ENCODE measurements around the gene TGIF1. TPM values are rescaled to one million over a fixed set of nuclear protein-coding genes. Genes with fewer than 3 reads are reported as not detected.

Gene TGIF1
- total RNA-seq, 6 experiments from 2014 or later: 11.3 to 41.4 (median 22.3) TPM

DNA sequence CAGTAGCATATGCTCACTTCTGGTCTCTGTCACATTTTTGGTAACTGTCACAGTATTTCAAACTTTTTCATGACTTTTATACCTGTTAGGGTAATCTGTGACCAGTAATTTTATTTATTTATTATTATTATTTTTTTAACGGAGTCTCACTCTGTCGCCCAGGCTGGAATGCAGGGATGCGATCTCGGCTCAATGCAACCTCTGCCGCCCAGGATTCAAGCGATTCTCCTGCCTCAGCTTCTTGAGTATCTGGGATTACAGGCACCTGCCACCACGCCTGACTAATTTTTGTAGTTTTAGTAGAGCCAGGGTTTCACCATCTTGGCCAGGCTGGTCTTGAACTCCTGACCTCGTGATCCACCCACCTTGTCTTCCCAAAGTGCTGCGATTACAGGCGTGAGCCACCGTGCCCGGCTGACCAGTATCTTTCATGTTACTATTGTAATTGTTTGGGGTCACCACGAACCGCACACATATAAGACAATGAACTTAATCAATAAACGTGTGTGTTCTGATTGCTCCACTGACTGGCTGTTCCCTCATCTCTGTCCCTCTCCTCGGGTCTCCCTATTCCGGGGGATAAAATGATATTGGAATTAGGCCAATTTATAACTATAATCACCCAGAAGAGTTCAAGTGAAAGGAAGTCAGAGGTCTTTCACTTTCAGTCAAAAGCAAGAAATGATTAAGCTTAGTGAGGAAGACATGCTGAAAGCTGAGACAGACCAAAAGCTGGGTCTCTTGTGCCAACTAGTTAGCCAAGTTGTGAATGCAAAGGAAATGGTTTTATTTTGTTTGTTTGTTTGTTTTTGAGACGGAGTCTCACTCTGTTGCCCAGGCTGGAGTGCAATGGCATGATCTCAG is 22.9 kb downstream of the TGIF1 start:
- TF ChIP-seq, protein P1, sequence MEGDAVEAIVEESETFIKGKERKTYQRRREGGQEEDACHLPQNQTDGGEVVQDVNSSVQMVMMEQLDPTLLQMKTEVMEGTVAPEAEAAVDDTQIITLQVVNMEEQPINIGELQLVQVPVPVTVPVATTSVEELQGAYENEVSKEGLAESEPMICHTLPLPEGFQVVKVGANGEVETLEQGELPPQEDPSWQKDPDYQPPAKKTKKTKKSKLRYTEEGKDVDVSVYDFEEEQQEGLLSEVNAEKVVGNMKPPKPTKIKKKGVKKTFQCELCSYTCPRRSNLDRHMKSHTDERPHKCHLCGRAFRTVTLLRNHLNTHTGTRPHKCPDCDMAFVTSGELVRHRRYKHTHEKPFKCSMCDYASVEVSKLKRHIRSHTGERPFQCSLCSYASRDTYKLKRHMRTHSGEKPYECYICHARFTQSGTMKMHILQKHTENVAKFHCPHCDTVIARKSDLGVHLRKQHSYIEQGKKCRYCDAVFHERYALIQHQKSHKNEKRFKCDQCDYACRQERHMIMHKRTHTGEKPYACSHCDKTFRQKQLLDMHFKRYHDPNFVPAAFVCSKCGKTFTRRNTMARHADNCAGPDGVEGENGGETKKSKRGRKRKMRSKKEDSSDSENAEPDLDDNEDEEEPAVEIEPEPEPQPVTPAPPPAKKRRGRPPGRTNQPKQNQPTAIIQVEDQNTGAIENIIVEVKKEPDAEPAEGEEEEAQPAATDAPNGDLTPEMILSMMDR (IDR thresholded peaks at IDR 0.05): no peak
- no peak for TF ChIP-seq POLR2A (IDR thresholded peaks at IDR 0.05)
- no peak for DNase-seq
- Histone ChIP-seq H3K27me3 (no peaks in the 10 kb centered on the region), H3K9me3 (no peaks in the 10 kb centered on the region), H3K4me3 (no peak overlapping the region), H3K27ac (no peak overlapping the region), H3K4me1 (no peaks in the 10 kb centered on the region), H3K36me3 (no peaks in the 10 kb centered on the region)
- 66% methylated on average over 17 of the region's 18 CpGs for WGBS (ENCODE audit: insufficient coverage, low coverage, low lambda C conversion rate, missing lambda C conversion rate)
- no peak for ATAC-seq
- intact Hi-C loops (cut with DNase I): no loop called here

DNA sequence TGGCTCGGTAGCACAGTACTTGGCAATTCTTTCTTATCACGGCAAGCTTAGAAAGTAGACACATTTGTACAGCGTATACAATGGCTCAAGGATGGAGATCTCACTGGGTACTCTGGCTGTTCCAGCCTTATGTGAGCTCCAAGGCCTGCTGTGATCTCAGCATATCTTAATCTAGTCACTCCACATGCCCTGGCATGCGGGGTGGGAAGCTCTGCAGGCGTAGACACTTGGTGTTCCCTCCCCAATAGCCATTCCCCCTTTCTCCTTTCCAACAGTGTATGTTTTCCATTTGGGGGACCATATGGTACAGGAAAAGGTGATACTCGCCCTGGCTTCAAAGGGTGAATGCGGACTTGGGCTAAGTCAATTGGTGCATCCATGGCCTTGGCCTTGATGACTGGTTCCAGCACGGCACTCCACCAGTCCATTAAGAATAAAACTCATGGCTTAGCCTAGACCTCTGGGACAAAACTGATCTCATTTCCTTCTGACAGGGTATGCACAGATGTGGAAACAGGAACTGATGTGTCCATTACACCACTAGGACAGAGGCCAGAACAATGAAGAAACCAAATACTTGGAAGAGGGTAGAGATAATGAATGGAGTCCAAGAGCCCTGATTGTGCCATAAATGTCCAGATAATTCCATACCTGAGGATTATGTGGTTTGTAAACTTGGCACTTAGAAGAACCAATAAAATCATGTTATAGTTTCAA is 28.4 kb downstream of the TGIF1 start:
- ATAC-seq: no peak
- H3K27me3 ChIP-seq: no peaks in the 10 kb centered on the region
- H3K36me3 ChIP-seq: no peaks in the 10 kb centered on the region
- 81% methylated on average over 5 of the region's 8 CpGs for WGBS (ENCODE audit: insufficient coverage, low coverage, low lambda C conversion rate, missing lambda C conversion rate)
- H3K9me3 ChIP-seq: no peaks in the 10 kb centered on the region
- intact Hi-C loops (cut with DNase I): no loop called here
- no peaks in the 10 kb centered on the region for H3K4me1 ChIP-seq
- H3K4me3 ChIP-seq: no peak overlapping the region
- TF ChIP-seq POLR2A (IDR thresholded peaks at IDR 0.05): no peak
- TF ChIP-seq, protein P1 (IDR thresholded peaks at IDR 0.05): no peak
- no peak overlapping the region for H3K27ac ChIP-seq
- DNase-seq: no peak

DNA sequence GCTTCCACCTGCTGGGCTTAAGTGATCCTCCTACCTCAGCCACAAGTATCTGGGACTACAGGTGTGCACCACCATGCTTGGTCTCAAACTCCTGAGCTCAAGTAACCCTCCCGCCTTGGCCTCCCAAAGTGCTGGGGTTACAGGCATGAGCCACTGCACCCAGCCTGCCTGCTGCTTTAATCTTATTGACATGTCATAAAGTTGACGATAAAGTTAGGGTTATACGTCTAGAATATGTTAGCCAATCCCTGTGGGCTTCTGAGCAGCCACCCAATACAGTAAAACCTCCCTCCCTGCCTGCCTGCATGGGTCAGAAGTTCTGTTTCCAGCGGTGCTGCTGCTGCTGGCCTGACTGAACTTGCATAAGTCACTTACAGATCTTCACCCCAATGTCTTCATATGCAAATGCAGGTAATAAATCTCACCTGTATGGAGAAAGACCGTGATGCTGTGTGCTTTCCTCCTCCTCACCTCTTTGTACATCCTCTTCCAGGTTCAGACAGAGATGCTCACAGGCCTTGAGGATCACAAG is 30.1 kb downstream of the TGIF1 start:
- no peak for DNase-seq
- Histone ChIP-seq H3K4me1 (no peaks in the 10 kb centered on the region), H3K27me3 (no peaks in the 10 kb centered on the region), H3K9me3 (no peaks in the 10 kb centered on the region), H3K4me3 (no peak overlapping the region), H3K27ac (no peak overlapping the region), H3K36me3 (no peaks in the 10 kb centered on the region)
- intact Hi-C loops (cut with DNase I): no loop called here
- ATAC-seq: no peak
- WGBS (ENCODE audit: insufficient coverage, low coverage, low lambda C conversion rate, missing lambda C conversion rate): 83% methylated on average over 3 of the region's 5 CpGs
- no peak for TF ChIP-seq POLR2A (IDR thresholded peaks at IDR 0.05)
- TF ChIP-seq, protein P1 (IDR thresholded peaks at IDR 0.05): no peak

DNA sequence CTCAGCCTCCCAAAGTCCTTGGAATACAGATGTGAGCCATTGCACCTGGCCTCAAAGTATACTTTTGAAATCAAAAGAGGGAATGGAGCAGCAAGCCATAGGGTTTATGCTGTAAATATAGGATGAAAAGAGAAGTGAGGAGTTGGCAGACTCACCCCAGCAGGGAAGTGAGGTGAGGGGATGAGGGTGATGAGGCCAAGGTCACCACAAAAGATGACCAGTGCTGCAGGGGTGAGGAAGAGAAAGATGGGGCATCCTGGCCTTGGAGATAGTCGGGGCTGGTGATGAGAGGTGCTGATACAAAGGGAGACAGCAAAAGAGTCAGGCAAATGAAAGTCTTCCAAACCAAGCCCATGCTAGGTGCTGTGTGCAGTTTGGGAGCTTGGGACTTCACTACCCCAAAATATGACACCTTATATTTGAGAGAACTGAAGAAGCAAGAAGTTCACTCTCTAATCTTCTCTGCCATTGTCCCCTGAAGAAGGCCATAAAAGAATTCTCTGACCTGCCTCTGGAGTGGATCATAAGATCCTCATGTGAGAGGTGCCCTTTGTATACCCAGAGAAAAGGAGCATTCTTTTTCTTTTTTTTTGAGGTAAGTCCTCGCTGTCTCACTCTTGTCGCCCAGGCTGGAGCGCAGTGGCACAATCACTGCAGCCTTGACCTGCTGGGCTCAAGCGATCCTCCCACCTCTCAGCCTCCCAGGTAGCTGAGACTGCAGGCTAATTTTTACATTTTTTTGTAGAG is 31.0 kb downstream of the TGIF1 start:
- 92% methylated on average over 4 of the region's 5 CpGs for WGBS (ENCODE audit: insufficient coverage, low coverage, low lambda C conversion rate, missing lambda C conversion rate)
- Histone ChIP-seq H3K27ac (no peak overlapping the region), H3K36me3 (no peaks in the 10 kb centered on the region), H3K4me1 (no peaks in the 10 kb centered on the region), H3K9me3 (no peaks in the 10 kb centered on the region), H3K27me3 (no peaks in the 10 kb centered on the region), H3K4me3 (no peak overlapping the region)
- no peak for DNase-seq
- no peak for TF ChIP-seq POLR2A (IDR thresholded peaks at IDR 0.05)
- TF ChIP-seq, protein P1 (IDR thresholded peaks at IDR 0.05): no peak
- intact Hi-C loops (cut with DNase I): no loop called here
- ATAC-seq: no peak

Measured in right lobe of liver (tissue), 6 donors.